PC-9 (cell line): ENCODE measurements around the gene FCF1. TPM values are rescaled to one million over a fixed set of nuclear protein-coding genes. Genes with fewer than 3 reads are reported as not detected.

Experiments
- BruUV-seq: library from RNA; stranded (reverse); fragments of 400-500 nt; replicated peaks from 2 replicates; lab custom pipeline; 2021; lab: Mats Ljungman, UMichigan
- CTCF ChIA-PET: fragments of 300-600 bp; sonication (Branson Sonifier 250); formaldehyde crosslinking; loops from one replicate; lab custom pipeline; 2022; ENCODE audit warnings: antibody characterized with exemption; lab: Charles Lee
- POLR2A ChIA-PET: fragments of 300-600 bp; sonication (Branson Sonifier 250); formaldehyde crosslinking; loops from one replicate; lab custom pipeline; 2022; ENCODE audit warnings: antibody characterized with exemption; ENCODE audit not compliant: unreplicated experiment; lab: Charles Lee
- DNase-seq, 2 experiments: peaks; one replicate each; pipeline versions ENCODE4 v3.0.0 to v3.0.0-alpha.2; 2015 to 2022; ENCODE audit warnings: mixed read lengths in 1 of 2
- H2AFZ ChIP-seq: fragments of 200-600 bp; sonication (generic); 2 replicates; pipeline ENCODE4 v1.8.1; 2017; ENCODE audit warnings: antibody characterized with exemption
- H3F3A ChIP-seq: fragments of 200-600 bp; sonication (generic); 2 replicates; pipeline ENCODE4 v1.8.1; 2017; ENCODE audit warnings: antibody characterized with exemption, mild to moderate bottlenecking, low read depth; ENCODE audit not compliant: insufficient read depth
- H3K27ac ChIP-seq: fragments of 200-600 bp; sonication (generic); 2 replicates; pipeline ENCODE4 v1.6.1; 2016; ENCODE audit warnings: mixed run types
- H3K27me3 ChIP-seq: fragments of 200-600 bp; sonication (generic); 2 replicates; pipeline ENCODE4 v1.6.1; 2016; ENCODE audit warnings: low read depth, mixed run types; ENCODE audit not compliant: insufficient read depth
- H3K36me3 ChIP-seq: fragments of 200-600 bp; sonication (generic); 2 replicates; pipeline ENCODE4 v1.6.1; 2016; ENCODE audit warnings: low read depth, mixed run types
- H3K4me1 ChIP-seq: fragments of 200-600 bp; sonication (generic); replicated peaks from 2 replicates; pipeline ENCODE4 v1.6.1; 2016; ENCODE audit warnings: mixed run types; ENCODE audit not compliant: insufficient read depth
- H3K4me2 ChIP-seq: fragments of 200-600 bp; sonication (generic); 2 replicates; pipeline ENCODE4 v1.6.1; 2017; ENCODE audit warnings: mixed run types
- H3K4me3 ChIP-seq: fragments of 200-600 bp; sonication (generic); 2 replicates; pipeline ENCODE4 v1.6.1; 2016; ENCODE audit warnings: mixed run types
- H3K79me2 ChIP-seq: fragments of 200-600 bp; sonication (generic); 2 replicates; pipeline ENCODE4 v1.6.1; 2017; ENCODE audit warnings: low read depth, mixed run types
- H3K9me2 ChIP-seq: fragments of 200-600 bp; sonication (generic); 2 replicates; pipeline ENCODE4 v1.8.1; 2017; ENCODE audit warnings: mild to moderate bottlenecking; ENCODE audit not compliant: insufficient read depth
- H3K9me3 ChIP-seq: fragments of 200-600 bp; sonication (generic); 2 replicates; pipeline ENCODE4 v1.8.1; 2016; ENCODE audit warnings: low read depth; ENCODE audit not compliant: insufficient read depth
- H4K20me1 ChIP-seq: fragments of 200-600 bp; sonication (generic); 2 replicates; pipeline ENCODE4 v1.8.1; 2017; ENCODE audit not compliant: insufficient read depth
- CTCF ChIP-seq: fragments of 200-600 bp; sonication (generic); conservative IDR thresholded peaks from 2 replicates; pipeline ENCODE4 v1.6.1; 2017; ENCODE audit warnings: mixed run types, antibody characterized with exemption, mild to moderate bottlenecking, moderate library complexity
- EZH2 ChIP-seq: fragments of 200-600 bp; sonication (generic); IDR thresholded peaks from 2 replicates; pipeline ENCODE4 v1.8.0; 2017; ENCODE audit warnings: antibody characterized with exemption, low read depth
- intact Hi-C: fragments of 100-400 bp; cut with micrococcal nuclease; formaldehyde crosslinking; loops from one replicate; pipeline ENCODE4 v1.10.0; 2022; ENCODE audit not compliant: unreplicated experiment
- total RNA-seq: library from RNA; stranded (reverse); gene quantifications from 2 replicates; pipeline ENCODE4 v1.2.3, GENCODE V29; 2021

Gene FCF1
- total RNA-seq, 1 experiment from 2014 or later = 191 TPM

- peak overlapping the region; percentile 55 for H3K27ac ChIP-seq
- H4K20me1 ChIP-seq = peaks cover 50% of the 10 kb centered on the region
- peaks cover 38% of the 10 kb centered on the region for H3K36me3 ChIP-seq
- TF ChIP-seq EZH2 (no peak), CTCF (no peak)
- H3K4me1 ChIP-seq = peaks cover 46% of the 10 kb centered on the region
- BruUV-seq = TSS peak; percentile 32
- intact Hi-C loops = loop anchor here (1.0 to 2.0 kb wide), 4 partner anchors 51 to 461 kb away; partner anchors contain the start of genes ABCD4, AREL1, FCF1 and ISCA2
- H2AFZ ChIP-seq = peak overlapping the region; percentile 87
- no peaks in the 10 kb centered on the region for H3K27me3 ChIP-seq
- H3K9me2 ChIP-seq = no peaks in the 10 kb centered on the region
- peak overlapping the region; percentile 80 for H3K4me3 ChIP-seq
- peaks cover 56% of the 10 kb centered on the region for H3K79me2 ChIP-seq
- H3K4me2 ChIP-seq = peak overlapping the region; percentile 81
- H3F3A ChIP-seq = peaks cover 18% of the 10 kb centered on the region; the same call in 1 of the 2 replicates
- CTCF ChIA-PET = interaction anchor here (0.7 to 3.2 kb wide), 6 partner anchors 19 to 155 kb away, joined by 3 to 15 read pairs (median 3); partner anchors contain the start of gene LTBP2
- H3K9me3 ChIP-seq = no peaks in the 10 kb centered on the region
- DNase-seq = peak; percentile 50 to 87
- POLR2A ChIA-PET = interaction anchor here (0.6 to 0.9 kb wide), 9 partner anchors 81 to 665 kb away, joined by 3 to 25 read pairs (median 4); partner anchors contain the start of genes ISCA2 and NPC2
Observed at GRCh38 chr14:74763803-74764531, 51.0 kb downstream of the FCF1 start.

- Histone ChIP-seq H4K20me1 (peaks cover 64% of the 10 kb centered on the region), H3K79me2 (peaks cover 72% of the 10 kb centered on the region), H3K27ac (no peak overlapping the region), H2AFZ (no peak overlapping the region), H3K9me2 (no peaks in the 10 kb centered on the region), H3K9me3 (no peaks in the 10 kb centered on the region), H3K4me1 (peaks cover 46% of the 10 kb centered on the region), H3K27me3 (no peaks in the 10 kb centered on the region), H3K4me2 (peak overlapping the region; percentile 81), H3K4me3 (peak overlapping the region; percentile 80), H3F3A (peaks cover 18% of the 10 kb centered on the region; the same call in 1 of the 2 replicates), H3K36me3 (peaks cover 38% of the 10 kb centered on the region)
- TF ChIP-seq EZH2 (no peak), CTCF (no peak)
- POLR2A ChIA-PET = no interaction called here
- intact Hi-C loops = no loop called here
- BruUV-seq = no TSS peak
- DNase-seq = no peak
- CTCF ChIA-PET = interaction anchor here (0.7 kb wide), 1 partner anchor 16 kb away, joined by 8 read pairs; no protein-coding TSS in a partner anchor
Observed at GRCh38 chr14:74765721-74766120, 52.8 kb downstream of the FCF1 start.

- no peak overlapping the region for H3K27ac ChIP-seq
- peaks cover 40% of the 10 kb centered on the region for H3K36me3 ChIP-seq
- intact Hi-C loops = no loop called here
Observed at GRCh38 chr14:74771399-74771798, 58.5 kb downstream of the FCF1 start.

More at GRCh38 chr14:74771399-74771798, 58.5 kb downstream of the FCF1 start:
- H4K20me1 ChIP-seq = peaks cover 88% of the 10 kb centered on the region
- BruUV-seq = no TSS peak
- no peaks in the 10 kb centered on the region for H3K9me2 ChIP-seq
- no peaks in the 10 kb centered on the region for H3K27me3 ChIP-seq
- H3K9me3 ChIP-seq = no peaks in the 10 kb centered on the region
- ChIA-PET CTCF (no interaction called here), POLR2A (interaction anchor here (1.0 kb wide), 1 partner anchor 14 kb away, joined by 11 read pairs; no protein-coding TSS in a partner anchor)
- no peak overlapping the region for H2AFZ ChIP-seq
- peaks cover 15% of the 10 kb centered on the region for H3K4me1 ChIP-seq
- DNase-seq = no peak
- peaks cover 96% of the 10 kb centered on the region for H3K79me2 ChIP-seq
- no peak overlapping the region for H3K4me3 ChIP-seq
- no peak overlapping the region for H3K4me2 ChIP-seq
- no peak for TF ChIP-seq EZH2
- TF ChIP-seq CTCF = no peak
- peaks cover 24% of the 10 kb centered on the region; the same call in 1 of the 2 replicates for H3F3A ChIP-seq
